Measurements from ENCODE around the gene C20orf144. TPM values are rescaled to one million over a fixed set of nuclear protein-coding genes. Genes with fewer than 3 reads are reported as not detected.

The C20orf144 gene
- total RNA-seq, 2 donors from 2014 or later: 0.66 TPM; not detected in 1

- no peaks in the 10 kb centered on the region for H3K36me3 ChIP-seq (replicated peaks in 1 of 2; ENCODE audit: insufficient read depth in 1 of 2, low read depth in 2 of 2)
- H3K27ac ChIP-seq: peak overlapping the region; percentile 84 to 93 (median 88)
- no peak overlapping the region for H3K4me3 ChIP-seq
- peaks cover 29% of the 10 kb centered on the region for H3K4me1 ChIP-seq
- H3K9me3 ChIP-seq: no peaks in the 10 kb centered on the region
- TF ChIP-seq CTCF (IDR thresholded peaks at IDR 0.05) (no peak), POLR2A (IDR thresholded peaks at IDR 0.05) (no peak)
- intact Hi-C loops (cut with DNase I): loop anchor here (10.0 kb wide), 1 partner anchor 200 kb away; no protein-coding TSS in a partner anchor
- H3K27me3 ChIP-seq: no peaks in the 10 kb centered on the region
- DNase-seq (no peak), ATAC-seq (no peak)
- WGBS, 2 donors: 56 to 72% methylated on average over 3 to 4 of the region's 4 CpGs
These were observed 7.0 kb upstream of the C20orf144 start for GRCh38 chr20:33655164-33655563.

- WGBS, 2 donors: 96 to 100% methylated on average over 3 to 10 of the region's 10 CpGs
- DNase-seq: no peak
- peaks cover 29% of the 10 kb centered on the region for H3K4me1 ChIP-seq
- H3K27ac ChIP-seq: peak overlapping the region in 1 of 4 donors; percentile 93
- no peak for ATAC-seq
- H3K27me3 ChIP-seq: no peaks in the 10 kb centered on the region
- H3K4me3 ChIP-seq: no peak overlapping the region
- H3K36me3 ChIP-seq (replicated peaks in 1 of 2; ENCODE audit: insufficient read depth in 1 of 2, low read depth in 2 of 2): no peaks in the 10 kb centered on the region
- H3K9me3 ChIP-seq: no peaks in the 10 kb centered on the region
- TF ChIP-seq CTCF (IDR thresholded peaks at IDR 0.05) (no peak), POLR2A (IDR thresholded peaks at IDR 0.05) (no peak)
- intact Hi-C loops (cut with DNase I): loop anchor here (10.0 kb wide), 1 partner anchor 201 kb away; no protein-coding TSS in a partner anchor
These were observed 5.9 kb upstream of the C20orf144 start for GRCh38 chr20:33656010-33656782.

GRCh38 chr20:33656783-33657703, 5.1 kb upstream of the C20orf144 start:
- ATAC-seq (no peak), DNase-seq (no peak)
- Histone ChIP-seq H3K4me1 (peaks cover 29% of the 10 kb centered on the region), H3K36me3 (replicated peaks in 1 of 2; ENCODE audit: insufficient read depth in 1 of 2, low read depth in 2 of 2) (no peaks in the 10 kb centered on the region), H3K27me3 (no peaks in the 10 kb centered on the region), H3K27ac (no peak overlapping the region), H3K9me3 (no peaks in the 10 kb centered on the region), H3K4me3 (no peak overlapping the region)
- TF ChIP-seq POLR2A (IDR thresholded peaks at IDR 0.05) (no peak), CTCF (IDR thresholded peaks at IDR 0.05) (no peak)
- intact Hi-C loops (cut with DNase I): loop anchor here (10.0 kb wide), 1 partner anchor 202 kb away; no protein-coding TSS in a partner anchor
- 94 to 98% methylated on average over 8 to 17 of the region's 17 CpGs for WGBS, 2 donors

GRCh38 chr20:33657704-33658095, 4.4 kb upstream of the C20orf144 start:
- 92 to 94% methylated on average over 5 to 12 of the region's 12 CpGs for WGBS, 2 donors
- no peak for DNase-seq
- no peaks in the 10 kb centered on the region for H3K27me3 ChIP-seq

More at GRCh38 chr20:33657704-33658095, 4.4 kb upstream of the C20orf144 start:
- intact Hi-C loops (cut with DNase I): loop anchor here (10.0 kb wide), 1 partner anchor 203 kb away; no protein-coding TSS in a partner anchor
- no peaks in the 10 kb centered on the region for H3K9me3 ChIP-seq
- no peak overlapping the region for H3K27ac ChIP-seq
- H3K4me1 ChIP-seq: peaks cover 31% of the 10 kb centered on the region
- H3K36me3 ChIP-seq (replicated peaks in 1 of 2; ENCODE audit: insufficient read depth in 1 of 2, low read depth in 2 of 2): no peaks in the 10 kb centered on the region
- TF ChIP-seq CTCF (IDR thresholded peaks at IDR 0.05) (no peak), POLR2A (IDR thresholded peaks at IDR 0.05) (no peak)
- H3K4me3 ChIP-seq: no peak overlapping the region
- ATAC-seq: no peak

Data from body of pancreas (tissue), 4 donors.